Esophagus muscularis mucosa (tissue), 3 donors: Measurements from ENCODE around the gene GPR179.

ENCODE experiments used
- CTCF ChIP-seq, 3 experiments: fragments of 200-600 bp in 2 of 3; fragments of 450-650 bp in 1 of 3; sonication (generic) in 2 of 3; IDR thresholded peaks; one replicate each; pipeline ENCODE4 v1.5.1; 2017 to 2019; ENCODE audit warnings: antibody characterized with exemption in 3 of 3, mild to moderate bottlenecking in 2 of 3, moderate library complexity in 1 of 3
- POLR2AphosphoS5 ChIP-seq, 2 donors: sonication (generic); formaldehyde crosslinking; IDR thresholded peaks; one replicate each; pipeline ENCODE4 v1.6.1; 2017; ENCODE audit warnings: antibody characterized with exemption in 2 of 2

DNA sequence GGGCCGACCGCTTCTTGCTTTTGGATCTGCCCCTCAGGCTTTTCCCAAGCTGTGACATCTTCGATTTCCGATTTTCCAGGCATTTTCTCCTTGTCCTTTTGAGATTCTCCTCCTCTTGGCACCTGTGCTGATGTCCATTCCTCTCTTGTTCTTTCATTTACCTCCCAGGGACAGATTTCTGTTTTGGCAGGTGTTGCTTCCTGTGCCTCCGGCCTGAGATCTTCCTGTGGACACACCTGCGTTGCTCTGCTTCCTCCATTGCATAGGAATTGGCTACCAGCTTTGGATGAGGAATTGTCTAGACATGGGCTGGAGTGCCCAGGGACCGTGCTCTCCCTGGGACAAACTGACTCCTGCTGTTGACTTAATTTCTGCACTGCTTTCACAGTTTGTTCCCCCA, 15.1 kb downstream of the GPR179 start:
- TF ChIP-seq CTCF (IDR thresholded peaks at IDR 0.05): no peak
- TF ChIP-seq POLR2AphosphoS5 (IDR thresholded peaks at IDR 0.05): no peak
